Epithelial cell of esophagus (primary cell): Measurements from ENCODE around the gene EPS8.
A peak's percentile ranks its signal among the peaks of the same experiment; 100 is the strongest.

Experiments used
- DNase-seq: peaks from one replicate; pipeline ENCODE4 v3.0.0; 2010; ENCODE audit warnings: low read depth
- H3K4me3 ChIP-seq: 2 replicates; pipeline ENCODE4 v1.5.1; 2011; ENCODE audit warnings: mild to moderate bottlenecking, low read length, control low read depth
- CTCF ChIP-seq: IDR thresholded peaks from 2 replicates; pipeline ENCODE4 v1.5.1; 2011; ENCODE audit warnings: low read depth, mild to moderate bottlenecking, low read length, control low read depth, inconsistent platforms; ENCODE audit not compliant: insufficient read depth; ENCODE audit errors: missing control alignments

EPS8 gene

DNA sequence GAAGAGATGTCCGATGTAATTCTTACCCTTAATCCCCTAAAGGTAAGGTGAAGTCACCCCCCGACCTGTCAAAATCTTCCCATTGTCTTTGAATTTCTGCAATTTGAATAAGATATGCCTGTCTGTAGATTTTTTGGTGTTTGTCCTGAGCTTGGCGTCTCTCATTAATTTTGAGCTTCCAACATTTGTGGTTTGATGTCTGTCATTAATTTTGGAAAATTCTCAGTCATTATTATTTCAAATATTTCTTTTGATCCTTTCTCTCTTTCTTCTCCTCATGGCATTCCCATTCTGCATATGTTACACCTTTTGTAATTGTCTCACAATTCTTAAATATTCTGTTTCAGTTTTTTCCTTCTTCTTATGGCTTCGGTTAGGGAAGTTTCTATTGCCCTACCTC is 60.1 kb downstream of the EPS8 start:
- no peak for TF ChIP-seq CTCF
- no peak overlapping the region for H3K4me3 ChIP-seq
- DNase-seq: no peak

- peak; percentile 52 for DNase-seq
These were observed 61.0 kb downstream of the EPS8 start for GRCh38 chr12:15728118-15728598.

DNA sequence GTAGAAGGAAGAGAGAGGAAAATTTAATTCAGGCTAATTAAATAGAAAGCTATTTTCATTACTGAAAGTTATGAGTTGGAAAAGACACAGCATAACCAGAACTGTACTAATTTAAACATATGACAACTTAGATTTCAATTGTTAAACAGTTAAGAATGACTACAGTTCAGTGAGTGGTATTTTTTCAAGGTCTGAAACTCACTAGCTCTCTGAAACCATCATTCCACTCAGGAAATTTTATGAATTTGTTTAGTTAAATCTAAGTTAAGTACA is 62.4 kb downstream of the EPS8 start:
- TF ChIP-seq CTCF: no peak
- H3K4me3 ChIP-seq: no peak overlapping the region
- DNase-seq: no peak

More at GRCh38 chr12:15728118-15728598, 61.0 kb downstream of the EPS8 start:
- no peak for TF ChIP-seq CTCF
- H3K4me3 ChIP-seq: no peak overlapping the region

- no peak for TF ChIP-seq CTCF
These were observed 62.9 kb downstream of the EPS8 start for GRCh38 chr12:15726027-15726877.

DNA sequence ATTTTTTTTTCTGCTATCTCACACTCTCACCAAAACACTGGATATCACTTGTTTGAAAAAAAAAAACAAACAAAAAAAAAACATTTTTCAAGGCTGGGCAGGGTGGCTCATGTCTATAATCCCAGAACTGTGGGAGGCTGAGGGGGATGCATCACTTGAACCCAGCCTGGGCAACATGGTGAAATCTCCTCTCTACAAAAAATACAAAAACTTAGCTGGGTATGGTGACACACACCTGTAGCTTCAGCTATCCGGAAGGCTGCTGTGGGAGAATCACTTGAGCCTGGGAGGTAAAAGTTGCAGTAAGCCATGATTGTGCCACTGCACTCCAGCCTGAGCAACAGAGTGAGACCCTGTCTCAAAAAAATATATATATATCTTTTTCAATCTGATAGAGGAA is 66.2 kb downstream of the EPS8 start:
- no peak overlapping the region for H3K4me3 ChIP-seq
- DNase-seq: no peak
- TF ChIP-seq CTCF: no peak

More at GRCh38 chr12:15726027-15726877, 62.9 kb downstream of the EPS8 start:
- H3K4me3 ChIP-seq: no peak overlapping the region
- DNase-seq: no peak

DNA sequence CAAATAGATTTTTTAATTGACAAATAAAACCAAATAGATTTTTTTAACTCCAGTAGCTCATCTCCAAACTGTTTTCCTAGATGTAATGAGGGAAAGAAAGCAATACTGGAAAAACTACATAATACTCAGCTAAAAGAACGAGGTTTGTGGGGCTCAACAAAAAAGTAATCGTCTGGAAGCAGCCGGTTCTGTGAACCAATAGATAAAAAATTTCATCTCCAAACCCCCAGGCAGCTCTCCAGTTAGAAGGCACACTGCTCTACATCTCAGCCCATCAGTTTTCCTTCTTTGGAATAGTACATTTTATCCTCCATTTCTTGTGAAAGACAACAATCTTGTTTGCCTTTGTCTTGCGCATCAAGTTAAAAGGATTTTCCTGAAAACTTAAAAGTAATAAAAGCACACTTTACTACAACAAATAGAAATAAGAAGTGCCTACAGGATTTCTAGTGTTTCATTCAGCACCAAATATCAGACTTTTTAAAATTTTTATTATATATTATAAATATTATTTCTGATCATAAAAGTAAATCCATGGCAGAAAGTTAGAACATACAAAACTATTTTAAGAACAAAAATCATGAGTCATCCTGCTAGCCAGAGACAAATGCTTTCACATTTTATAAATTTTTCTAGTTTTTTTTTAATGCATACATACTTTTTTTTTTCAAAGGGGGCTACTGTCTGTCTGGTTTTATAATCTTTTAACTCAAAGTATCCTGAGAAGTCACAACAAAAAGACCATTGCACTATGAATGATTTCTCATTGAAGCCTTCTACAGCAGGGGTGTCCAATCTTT is 67.7 kb downstream of the EPS8 start:
- no peak for DNase-seq
- no peak for TF ChIP-seq CTCF
- H3K4me3 ChIP-seq: no peak overlapping the region

DNA sequence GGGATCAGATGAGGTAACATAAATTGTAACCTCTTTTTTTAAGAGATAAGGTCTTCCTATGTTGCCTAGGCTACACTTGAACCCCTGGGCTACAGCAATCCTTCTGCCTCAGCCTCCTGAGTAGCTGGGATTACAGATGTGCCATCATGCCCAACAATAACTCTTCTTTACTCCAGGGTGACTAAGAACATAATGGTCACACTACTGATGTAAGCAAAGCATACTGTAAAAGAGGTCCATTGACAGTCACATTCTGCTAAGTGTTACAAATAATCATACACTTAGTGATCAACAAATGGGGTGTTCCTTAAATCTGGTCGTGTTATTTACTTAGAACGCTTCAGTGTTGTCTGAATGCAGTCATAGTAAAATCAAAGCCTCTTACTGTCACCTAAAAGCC is 68.9 kb downstream of the EPS8 start:
- TF ChIP-seq CTCF: no peak
- DNase-seq: no peak
- no peak overlapping the region for H3K4me3 ChIP-seq
